H1 (cell line): ENCODE data around the gene IL2RG. TPM values are rescaled to one million over a fixed set of nuclear protein-coding genes. Genes with fewer than 3 reads are reported as not detected.

Source experiments
- CBX5 ChIP-seq: fragments of 300-800, 300-1000 bp; sonication (generic); IDR thresholded peaks from 2 replicates; pipeline ENCODE4 v1.7.1; 2016; ENCODE audit warnings: antibody characterized with exemption, low read length, low read depth
- KDM1A ChIP-seq: fragments of 200-600, 300-600 bp; sonication (generic); IDR thresholded peaks from 2 replicates; pipeline ENCODE4 v1.7.1; 2016; ENCODE audit warnings: mild to moderate bottlenecking, low read length, borderline replicate concordance
- KDM4A ChIP-seq: IDR thresholded peaks from one replicate; pipeline ENCODE4 v1.7.1; 2012; ENCODE audit warnings: low read depth, mild to moderate bottlenecking, moderate library complexity, low read length, inconsistent platforms; ENCODE audit not compliant: severe bottlenecking
- KDM5A ChIP-seq: fragments of 200-600 bp; IDR thresholded peaks from 2 replicates; pipeline ENCODE4 v1.7.1; 2012; ENCODE audit warnings: mild to moderate bottlenecking, low read length, inconsistent platforms, mixed read lengths
- RBBP5 ChIP-seq: IDR thresholded peaks from 2 replicates; pipeline ENCODE4 v1.7.1; 2012; ENCODE audit warnings: low read depth, mild to moderate bottlenecking, inconsistent platforms, low read length, moderate library complexity, borderline replicate concordance
- ZNF274 ChIP-seq: IDR thresholded peaks from 2 replicates; pipeline ENCODE4 v1.7.0; 2012; ENCODE audit warnings: low read length, borderline replicate concordance; ENCODE audit errors: extremely low read depth
- polyA plus RNA-seq, 7 experiments: library from polyadenylated mRNA; depleted of rRNA in 3 of 7; stranded (reverse) in 5 of 7; unstranded in 2 of 7; fragments of >200 nt in 5 of 7; fragments of 200-250 nt in 2 of 7; gene quantifications; 1 replicate in 5 of 7; 2 replicates in 1 of 7; 4 replicates in 1 of 7; pipeline versions ENCODE4 v1.2.1 to v1.2.3, GENCODE V29; 2011 to 2013; ENCODE audit warnings: missing spikeins in 2 of 7, mixed read lengths in 2 of 7
- total RNA-seq: library from RNA; stranded (reverse); fragmentation: NEBNext Ultra II Directional; extraction: Animal tissue kit (Norgen Biotek cat#: 25700); gene quantifications from 2 replicates; pipeline ENCODE4 v1.2.1, GENCODE V29; 2021

IL2RG gene
- total and polyA plus RNA-seq, 2 of the 8 experiments (the other 6 are each of a cell fraction or from before 2014, with no cell fraction given) = not detected

DNA sequence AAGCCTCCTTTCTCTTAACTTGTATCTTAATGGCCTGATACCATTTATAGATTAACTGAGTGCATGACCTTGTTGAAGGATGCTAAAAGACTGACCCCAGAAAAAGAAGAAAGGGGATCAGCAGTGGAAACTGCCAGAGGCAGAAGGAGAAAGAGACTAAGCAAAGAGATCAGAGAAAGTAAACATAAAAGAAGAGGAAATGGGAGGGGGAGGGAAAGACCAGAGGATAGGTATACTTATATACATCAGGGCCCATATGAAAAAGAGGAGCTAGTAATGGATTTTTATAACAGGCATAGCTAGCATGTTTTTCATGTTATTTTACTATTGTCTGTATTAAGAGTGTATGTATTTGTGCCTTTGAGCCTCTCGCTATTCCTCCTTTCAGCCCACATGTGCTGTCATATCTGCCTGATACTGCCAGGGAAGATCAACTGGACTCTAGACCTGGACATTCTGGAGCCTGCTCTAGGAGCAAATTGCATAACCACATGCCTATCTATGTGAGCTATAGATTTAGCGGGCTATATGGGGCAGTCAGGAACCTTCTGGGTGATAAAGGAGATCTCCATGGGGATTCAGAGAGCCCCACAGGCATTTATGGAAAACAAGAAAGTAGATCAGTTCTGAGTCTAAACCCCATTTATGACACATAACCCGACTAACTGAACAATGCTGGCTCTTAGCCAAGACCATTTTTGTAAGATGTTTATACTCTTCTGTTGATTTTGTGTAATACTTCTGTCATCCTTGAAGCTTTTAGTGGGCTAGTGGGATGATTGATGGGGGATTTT lies 29.9 kb downstream of the IL2RG start (continued):
- no peak for TF ChIP-seq RBBP5
- no peak for TF ChIP-seq CBX5
- no peak for TF ChIP-seq KDM5A
- no peak for TF ChIP-seq KDM1A
- no peak for TF ChIP-seq KDM4A
- TF ChIP-seq ZNF274 = no peak
